CD4-positive, alpha-beta T cell treated with Interleukin-12 subunit alpha and Interleukin-12 subunit beta, for 1 hour (primary cell): ENCODE measurements around the gene KRT77.

ENCODE experiments used
- DNase-seq: peaks from one replicate; pipeline ENCODE4 v3.0.0-alpha.2; 2020

KRT77 gene

GRCh38 chr12:52691076-52691840 lies 12.1 kb downstream of the KRT77 start:
- peak; percentile 53 for DNase-seq

GRCh38 chr12:52690351-52691075 lies 12.8 kb downstream of the KRT77 start:
- DNase-seq: no peak

GRCh38 chr12:52689936-52690335 lies 13.4 kb downstream of the KRT77 start:
- DNase-seq: no peak

- DNase-seq: no peak
Measured at GRCh38 chr12:52689239-52689638, 14.1 kb downstream of the KRT77 start.

- no peak for DNase-seq
Measured at GRCh38 chr12:52688481-52688880, 14.8 kb downstream of the KRT77 start.

- no peak for DNase-seq
Measured at GRCh38 chr12:52687497-52688385, 15.6 kb downstream of the KRT77 start.

- no peak for DNase-seq
Measured at GRCh38 chr12:52686756-52687487, 16.4 kb downstream of the KRT77 start.

GRCh38 chr12:52686063-52686462 lies 17.3 kb downstream of the KRT77 start:
- no peak for DNase-seq

GRCh38 chr12:52685406-52685890 lies 17.9 kb downstream of the KRT77 start:
- DNase-seq: no peak

GRCh38 chr12:52684431-52684830 lies 18.9 kb downstream of the KRT77 start:
- no peak for DNase-seq

- DNase-seq: no peak
Measured at GRCh38 chr12:52683575-52684300, 19.6 kb downstream of the KRT77 start.

GRCh38 chr12:52682938-52683574 lies 20.3 kb downstream of the KRT77 start:
- no peak for DNase-seq

- no peak for DNase-seq
Measured at GRCh38 chr12:52682381-52682660, 21.0 kb downstream of the KRT77 start.

- DNase-seq: peak; percentile 20
Measured at GRCh38 chr12:52681526-52682380, 21.6 kb downstream of the KRT77 start.

- DNase-seq: no peak
Measured at GRCh38 chr12:52680363-52680762, 23.0 kb downstream of the KRT77 start, which contains the start of gene KRT1. KRT1 (minus strand) TSS chr12:52680407; CDS start chr12:52680348, 59 bp downstream.

GRCh38 chr12:52679875-52680274 lies 23.4 kb downstream of the KRT77 start:
- no peak for DNase-seq

GRCh38 chr12:52677671-52678070 lies 25.7 kb downstream of the KRT77 start:
- no peak for DNase-seq

- no peak for DNase-seq
Measured at GRCh38 chr12:52677126-52677525, 26.2 kb downstream of the KRT77 start.

- no peak for DNase-seq
Measured at GRCh38 chr12:52676163-52676562, 27.2 kb downstream of the KRT77 start.

GRCh38 chr12:52675301-52675701 lies 28.0 kb downstream of the KRT77 start:
- no peak for DNase-seq

- no peak for DNase-seq
Measured at GRCh38 chr12:52674433-52674775, 28.9 kb downstream of the KRT77 start.
